Fibroblast of lung (primary cell): ENCODE measurements around the gene LRRC8A.

ENCODE experiments used
- EZH2 ChIP-seq: IDR thresholded peaks from 2 replicates; pipeline ENCODE4 v1.5.1; 2012; ENCODE audit warnings: low read length, control low read depth, mild to moderate bottlenecking; ENCODE audit errors: missing control alignments
- TF ChIP-seq, protein P1 (sequence below), 2 donors: IDR thresholded peaks in 1 of 2; conservative IDR thresholded peaks in 1 of 2; 1 replicate in 1 of 2; 2 replicates in 1 of 2; pipeline ENCODE4 v1.5.1; 2011 to 2012; ENCODE audit warnings: low read length in 2 of 2, control low read depth in 1 of 2, inconsistent platforms in 1 of 2, low read depth in 1 of 2, mild to moderate bottlenecking in 1 of 2

DNA sequence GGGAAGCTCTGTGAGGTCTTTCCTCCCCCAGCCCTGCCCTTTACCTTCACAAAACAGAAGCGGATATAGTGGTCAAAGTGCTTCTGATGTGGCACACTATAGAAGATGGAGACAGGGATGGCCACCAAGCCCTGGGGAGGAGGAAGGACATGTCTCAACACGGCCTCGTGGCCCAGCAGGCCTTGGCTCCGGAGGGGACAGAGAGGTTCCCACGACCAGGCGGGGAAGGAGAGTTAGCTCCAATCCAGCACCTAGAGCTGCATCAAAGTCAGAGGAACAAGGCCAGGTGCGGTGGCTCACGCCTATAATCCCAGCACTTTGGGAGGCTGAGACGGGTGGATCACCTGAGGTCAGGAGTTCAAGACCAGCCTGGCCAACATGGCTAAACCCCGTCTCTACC is 48.2 kb upstream of the LRRC8A start:
- TF ChIP-seq, protein P1, sequence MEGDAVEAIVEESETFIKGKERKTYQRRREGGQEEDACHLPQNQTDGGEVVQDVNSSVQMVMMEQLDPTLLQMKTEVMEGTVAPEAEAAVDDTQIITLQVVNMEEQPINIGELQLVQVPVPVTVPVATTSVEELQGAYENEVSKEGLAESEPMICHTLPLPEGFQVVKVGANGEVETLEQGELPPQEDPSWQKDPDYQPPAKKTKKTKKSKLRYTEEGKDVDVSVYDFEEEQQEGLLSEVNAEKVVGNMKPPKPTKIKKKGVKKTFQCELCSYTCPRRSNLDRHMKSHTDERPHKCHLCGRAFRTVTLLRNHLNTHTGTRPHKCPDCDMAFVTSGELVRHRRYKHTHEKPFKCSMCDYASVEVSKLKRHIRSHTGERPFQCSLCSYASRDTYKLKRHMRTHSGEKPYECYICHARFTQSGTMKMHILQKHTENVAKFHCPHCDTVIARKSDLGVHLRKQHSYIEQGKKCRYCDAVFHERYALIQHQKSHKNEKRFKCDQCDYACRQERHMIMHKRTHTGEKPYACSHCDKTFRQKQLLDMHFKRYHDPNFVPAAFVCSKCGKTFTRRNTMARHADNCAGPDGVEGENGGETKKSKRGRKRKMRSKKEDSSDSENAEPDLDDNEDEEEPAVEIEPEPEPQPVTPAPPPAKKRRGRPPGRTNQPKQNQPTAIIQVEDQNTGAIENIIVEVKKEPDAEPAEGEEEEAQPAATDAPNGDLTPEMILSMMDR (conservative IDR thresholded peaks at IDR 0.05 in 1 of 2, IDR thresholded peaks at IDR 0.05 in 1 of 2; ENCODE audit: low read depth in 1 of 2, low read length in 2 of 2): no peak
- no peak for TF ChIP-seq EZH2
